HG02759 (cell line): ENCODE results near the gene NAA25.
"Not testable (repeated sequence)": the region's sequence is repeated elsewhere in the genome, so short reads cannot be mapped to it uniquely, and the experiment has no call there.

Source experiments
- ATAC-seq: cut with Tn5 transposase; IDR thresholded peaks from one replicate; pipeline ENCODE4 v1.9.1; 2021; ENCODE audit warnings: mild to moderate bottlenecking, moderate library complexity; ENCODE audit not compliant: unreplicated experiment

The NAA25 gene

DNA sequence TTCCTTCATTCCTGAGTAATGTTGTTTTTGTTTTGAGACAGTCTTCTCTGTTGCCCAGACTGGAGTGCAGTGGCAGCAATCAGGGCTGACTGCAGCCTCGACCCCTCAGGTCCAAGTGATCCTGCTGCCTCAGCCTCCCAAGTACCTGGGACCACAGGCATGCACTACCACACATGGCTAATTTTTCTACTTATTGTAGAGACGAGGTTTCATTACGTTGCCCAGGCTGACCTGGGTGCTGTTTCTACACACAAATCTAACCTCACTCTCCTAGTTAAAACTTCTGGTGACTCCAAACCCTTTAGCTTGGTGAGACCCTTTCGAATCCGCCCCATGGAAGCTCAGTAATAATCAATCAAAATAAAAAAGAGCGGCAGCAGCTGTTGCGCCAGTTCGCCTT lies 96.9 kb downstream of the NAA25 start:
- ATAC-seq = no peak

GRCh38 chr12:112010415-112011344 lies 97.9 kb downstream of the NAA25 start:
- no peak for ATAC-seq

- ATAC-seq = not testable (repeated sequence)
These were observed 99.0 kb downstream of the NAA25 start for GRCh38 chr12:112009596-112009995.

DNA sequence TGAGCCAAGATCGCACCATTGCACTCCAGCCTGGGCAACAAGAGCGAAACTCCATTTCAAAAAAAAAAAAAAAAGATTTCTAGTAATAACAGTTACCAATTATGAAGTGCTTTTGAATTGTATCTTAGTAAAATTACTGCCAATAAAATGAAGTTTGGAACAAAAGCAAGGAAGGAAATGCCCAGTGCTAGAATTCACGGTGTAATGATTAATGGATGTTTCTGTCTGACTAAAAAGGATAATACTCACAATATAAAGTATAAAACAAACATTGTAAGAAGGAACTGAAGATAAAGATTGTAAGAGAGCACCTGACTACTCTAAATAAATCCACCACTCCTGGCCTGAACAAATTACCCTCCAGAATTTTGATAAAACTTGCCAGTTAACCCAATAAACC lies 99.7 kb downstream of the NAA25 start:
- ATAC-seq = no peak

DNA sequence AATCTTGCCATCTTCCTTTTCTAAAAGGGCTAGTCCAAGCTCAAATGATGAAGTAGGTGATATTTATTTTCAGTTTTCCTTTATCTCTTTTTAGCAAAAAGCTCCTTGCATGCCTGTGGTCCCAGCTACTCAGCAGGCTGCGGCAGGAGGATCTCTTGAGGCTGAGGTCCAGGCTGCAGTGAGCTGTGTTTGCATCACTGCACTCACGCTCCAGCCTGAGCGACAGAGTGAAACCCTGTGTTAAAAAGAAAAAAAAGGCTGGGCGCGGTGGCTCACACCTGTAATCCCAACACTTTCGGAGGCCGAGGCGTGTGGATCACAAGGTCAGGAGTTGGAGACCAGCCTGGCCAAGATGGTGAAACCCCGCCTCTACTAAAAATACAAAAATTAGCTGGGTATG lies 100.6 kb downstream of the NAA25 start:
- ATAC-seq = no peak

- ATAC-seq = no peak
These were observed 102.9 kb downstream of the NAA25 start for GRCh38 chr12:112005419-112006395.

GRCh38 chr12:112004041-112004440 lies 104.5 kb downstream of the NAA25 start:
- ATAC-seq = no peak

DNA sequence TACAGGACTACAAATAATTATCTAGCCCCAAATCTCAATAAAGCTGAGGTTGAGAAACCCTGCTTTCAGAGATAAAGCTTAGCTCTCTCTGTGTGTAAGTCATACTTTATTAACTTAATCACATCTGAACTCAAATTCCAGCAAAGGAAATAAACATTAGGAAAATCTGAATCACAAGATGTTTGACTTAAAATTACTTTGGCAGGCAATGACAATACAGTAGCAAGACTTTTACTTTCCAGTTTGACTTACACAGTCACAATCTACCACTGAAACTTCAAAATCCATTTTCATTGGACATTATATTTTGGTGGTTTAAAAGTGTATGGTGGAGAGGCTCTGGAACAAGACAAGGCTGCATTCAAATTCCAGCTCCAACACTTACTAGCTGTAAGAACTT lies 107.0 kb downstream of the NAA25 start:
- ATAC-seq = no peak

GRCh38 chr12:112000820-112001219 lies 107.8 kb downstream of the NAA25 start:
- no peak for ATAC-seq

GRCh38 chr12:111999129-111999528 lies 109.5 kb downstream of the NAA25 start:
- ATAC-seq = not testable (repeated sequence)

DNA sequence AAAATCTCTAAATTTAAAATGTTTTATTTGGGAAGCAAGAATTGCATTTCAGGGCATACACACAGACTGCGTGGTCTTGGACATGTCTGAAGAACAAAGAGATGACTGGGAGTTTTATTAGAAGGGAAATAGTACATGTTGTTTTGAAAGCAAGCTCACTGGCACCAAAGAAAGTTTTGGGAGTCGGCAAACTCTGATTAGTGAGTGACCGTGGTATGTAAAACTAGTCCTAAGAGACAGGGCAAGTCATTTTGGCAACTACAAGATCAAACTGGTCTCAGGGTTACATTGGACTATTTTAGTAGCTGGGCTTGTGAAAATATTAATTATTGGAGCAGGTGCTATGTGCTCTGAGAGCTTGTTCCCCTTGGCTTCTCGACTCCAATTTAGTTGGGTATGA lies 110.6 kb downstream of the NAA25 start:
- ATAC-seq = no peak

DNA sequence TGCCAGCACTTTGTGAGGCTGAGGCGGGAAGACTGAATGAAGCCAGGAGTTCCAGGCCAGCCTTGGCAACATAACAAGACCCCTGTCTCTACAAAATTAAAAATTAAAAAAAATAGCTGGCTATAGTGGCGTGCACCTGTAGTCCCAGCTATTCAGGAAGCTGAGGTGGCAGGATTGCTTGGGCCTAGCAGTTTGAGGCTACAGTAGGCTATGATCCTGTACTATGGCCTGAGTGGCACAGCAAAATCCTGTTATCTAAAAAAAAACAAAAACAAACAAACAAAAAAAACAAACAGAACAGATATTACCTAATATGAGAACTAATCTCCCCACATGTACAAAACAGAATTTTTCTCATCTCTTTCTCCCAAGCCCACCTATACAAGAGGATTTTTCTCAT lies 111.3 kb downstream of the NAA25 start:
- no peak for ATAC-seq

DNA sequence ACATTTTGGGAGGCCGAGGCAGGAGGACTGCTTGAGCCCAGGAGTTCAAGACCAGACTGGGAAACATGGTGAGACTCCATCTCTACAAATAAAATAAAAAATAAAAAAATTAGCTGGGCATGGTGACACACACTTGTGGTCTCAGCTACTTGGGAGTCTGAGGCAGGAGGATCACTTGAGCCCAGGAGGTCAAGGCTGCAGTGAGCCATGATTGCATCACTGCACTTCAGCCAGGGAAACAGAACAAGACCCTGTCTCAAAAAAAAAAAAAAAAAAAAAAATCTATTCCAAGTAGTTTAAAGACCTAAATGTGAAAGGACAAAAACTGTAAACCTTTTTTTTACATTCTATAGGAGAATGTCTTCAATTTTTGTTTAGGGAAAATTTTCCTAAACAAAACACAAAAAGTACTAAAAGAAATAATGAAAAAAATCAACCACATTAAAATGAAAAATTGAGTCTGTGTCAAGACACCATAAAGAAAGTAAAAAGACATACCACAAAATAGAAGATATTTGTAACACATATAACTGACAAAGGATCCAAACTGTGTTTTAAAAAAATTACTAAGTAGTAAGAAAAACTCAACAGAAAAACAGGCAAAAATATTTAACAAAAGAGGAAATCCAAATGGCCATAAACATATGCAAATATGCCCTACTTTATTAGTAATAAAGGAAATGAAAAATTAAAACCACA lies 112.7 kb downstream of the NAA25 start:
- no peak for ATAC-seq

DNA sequence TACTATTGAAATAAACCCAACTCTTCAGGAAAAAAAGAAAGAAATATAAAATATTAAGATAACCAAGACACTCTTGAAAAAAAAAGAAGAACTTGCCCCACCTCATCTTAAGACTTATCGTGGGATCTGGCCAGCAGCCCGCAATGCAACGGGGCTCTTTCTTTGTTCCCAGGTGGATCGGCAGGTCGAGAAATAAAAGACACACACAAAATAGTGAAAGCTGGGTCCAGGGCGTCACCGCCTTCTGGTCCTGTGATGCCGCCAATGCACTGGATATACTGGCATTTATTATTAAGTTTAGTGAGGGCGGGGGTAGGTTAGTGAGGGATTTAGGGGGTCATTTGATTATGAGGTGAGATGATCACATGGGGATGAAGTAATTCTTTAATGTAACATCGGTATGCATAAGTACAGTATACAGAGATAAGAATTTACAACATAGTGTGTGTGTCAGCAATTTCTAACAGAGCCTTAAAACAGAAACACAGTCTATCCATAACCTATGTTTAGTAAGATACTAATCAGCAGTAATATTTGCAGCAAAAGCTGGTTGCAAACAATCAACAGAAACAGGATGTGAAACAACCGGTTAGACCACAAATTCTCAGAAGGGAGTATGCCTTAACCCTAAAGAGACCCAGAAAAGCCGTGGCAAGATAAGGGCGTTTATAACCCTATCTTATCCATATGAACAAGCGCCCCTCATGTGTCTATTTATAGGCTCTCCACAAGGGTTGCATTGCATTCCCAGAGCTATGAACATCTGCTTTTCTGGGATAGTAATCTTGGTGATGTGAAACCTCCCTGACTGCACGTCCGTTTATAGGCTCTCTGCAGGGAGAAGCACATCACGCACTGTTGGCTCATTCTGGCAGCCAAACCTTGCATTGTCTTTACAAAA lies 114.1 kb downstream of the NAA25 start:
- ATAC-seq = not testable (repeated sequence)

DNA sequence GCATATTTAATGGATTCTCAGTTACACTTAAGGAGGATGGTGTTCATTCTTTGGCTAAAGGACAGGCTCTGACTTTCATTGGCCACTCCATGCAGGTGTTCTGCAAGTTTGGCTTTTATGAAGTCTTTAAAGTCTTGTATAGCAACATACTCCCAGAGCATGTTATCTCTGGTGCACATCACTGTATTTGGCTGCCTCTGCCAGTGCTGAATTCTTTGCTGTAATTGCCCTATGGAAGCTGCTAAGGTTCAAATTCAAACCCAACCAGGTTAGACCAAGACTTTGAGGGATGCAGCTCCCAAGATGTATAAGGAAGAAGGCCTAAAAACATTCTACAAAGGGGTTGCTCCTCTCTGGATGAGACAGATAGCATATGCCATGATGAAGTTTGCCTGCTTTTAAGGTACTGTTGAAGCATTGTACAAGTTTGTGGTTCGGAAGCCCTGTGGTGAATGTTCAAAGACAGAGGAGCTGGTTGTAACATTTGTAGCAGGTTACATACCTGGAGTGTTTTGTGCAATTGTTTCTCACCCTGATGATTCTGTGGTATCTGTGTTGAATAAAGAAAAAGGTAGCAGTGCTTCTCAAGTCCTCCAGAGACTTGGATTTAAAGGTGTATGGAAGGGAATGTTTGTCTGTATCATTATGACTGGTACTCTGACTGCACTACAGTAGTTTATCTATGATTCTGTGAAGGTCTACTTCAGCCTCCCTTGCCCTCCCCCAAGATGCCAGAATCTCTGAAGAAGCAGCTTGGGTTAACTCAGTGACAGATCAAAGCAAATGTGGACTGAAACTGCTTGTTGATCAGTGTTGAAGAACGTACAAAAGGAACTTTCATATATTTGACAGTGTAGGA lies 115.1 kb downstream of the NAA25 start:
- ATAC-seq = no peak

- ATAC-seq = no peak
These were observed 116.1 kb downstream of the NAA25 start for GRCh38 chr12:111992464-111992863.

DNA sequence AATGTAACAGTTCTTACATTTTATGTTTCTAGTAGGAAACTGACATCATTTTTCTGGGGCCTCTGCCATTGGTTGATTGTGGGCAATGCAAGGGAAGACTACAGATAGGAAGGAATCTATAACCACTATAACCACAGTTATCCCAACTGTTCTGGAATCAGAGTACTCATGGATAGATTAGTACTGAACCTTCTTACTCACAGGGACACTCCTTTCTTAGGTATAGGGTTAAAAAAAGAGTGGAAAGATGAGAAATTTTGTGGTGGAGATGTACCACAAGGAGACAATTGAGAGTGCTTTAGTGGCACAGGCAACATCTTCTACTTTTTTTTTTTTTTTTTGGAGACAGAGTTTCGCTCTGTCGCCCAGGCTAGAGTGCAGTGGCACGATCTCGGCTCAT lies 116.6 kb downstream of the NAA25 start:
- ATAC-seq = no peak

GRCh38 chr12:111991535-111991934 lies 117.0 kb downstream of the NAA25 start:
- ATAC-seq = no peak

GRCh38 chr12:111984820-111985219 lies 123.8 kb downstream of the NAA25 start:
- no peak for ATAC-seq
